HepG2 (cell line): Measurements from ENCODE around the gene ITPK1.

Experiments used
- CHD4 ChIP-seq: fragments of 200-600 bp; sonication (generic); IDR thresholded peaks from 2 replicates; pipeline ENCODE4 v1.7.0; 2017; ENCODE audit warnings: mild to moderate bottlenecking, low read length, borderline replicate concordance
- CTCF ChIP-seq: sonication (generic); formaldehyde crosslinking; IDR thresholded peaks from 2 replicates; pipeline ENCODE4 v1.5.0; 2020; ENCODE audit warnings: mild to moderate bottlenecking, missing genetic modification reagents, moderate library complexity
- KAT2B ChIP-seq: fragments of 150-350 bp; IDR thresholded peaks from 2 replicates; pipeline ENCODE4 v1.6.1; 2014; ENCODE audit warnings: low read depth, low read length, borderline replicate concordance
- KDM5B ChIP-seq: sonication (generic); formaldehyde crosslinking; IDR thresholded peaks from 2 replicates; pipeline ENCODE4 v1.4.0; 2020; ENCODE audit warnings: missing genetic modification reagents, mild to moderate bottlenecking, borderline replicate concordance
- MXD4 ChIP-seq: IDR thresholded peaks from 2 replicates; pipeline ENCODE4 v1.6.1; 2016; ENCODE audit warnings: mild to moderate bottlenecking, missing biosample characterization, missing genetic modification reagents
- PAXIP1 ChIP-seq: sonication (generic); formaldehyde crosslinking; conservative IDR thresholded peaks from 2 replicates; pipeline ENCODE4 v1.4.0; 2020; ENCODE audit warnings: mild to moderate bottlenecking, missing genetic modification reagents, moderate library complexity
- PHB2 ChIP-seq: fragments of 450-650 bp; IDR thresholded peaks from 2 replicates; pipeline ENCODE4 v1.6.1; 2018; ENCODE audit not compliant: partially characterized antibody
- POLR2AphosphoS2 ChIP-seq: IDR thresholded peaks from 2 replicates; pipeline ENCODE4 v1.6.1; 2011; ENCODE audit warnings: low read depth, low read length, improper control_type of control experiment
- PRMT3 ChIP-seq: sonication (generic); formaldehyde crosslinking; IDR thresholded peaks from 2 replicates; pipeline ENCODE4 v1.8.1; 2022; ENCODE audit warnings: low read depth, mild to moderate bottlenecking, moderate library complexity, missing genetic modification reagents, borderline replicate concordance
- SUZ12 ChIP-seq: fragments of 150-350 bp; IDR thresholded peaks from 2 replicates; pipeline ENCODE4 v1.6.1; 2014; ENCODE audit warnings: low read depth, low read length
- ZBTB4 ChIP-seq: sonication (generic); formaldehyde crosslinking; IDR thresholded peaks from 2 replicates; pipeline ENCODE4 v1.4.0; 2020; ENCODE audit warnings: missing genetic modification reagents, mild to moderate bottlenecking, borderline replicate concordance
- ZBTB46 ChIP-seq: sonication (generic); formaldehyde crosslinking; IDR thresholded peaks from 2 replicates; pipeline ENCODE4 v1.4.0; 2020; ENCODE audit warnings: mild to moderate bottlenecking, missing genetic modification reagents, borderline replicate concordance
- ZNF407 ChIP-seq: sonication (generic); formaldehyde crosslinking; IDR thresholded peaks from one replicate; pipeline ENCODE4 v1.5.1; 2020; ENCODE audit warnings: mild to moderate bottlenecking, missing genetic modification reagents; ENCODE audit errors: not compliant biosample characterization
- ZNF878 ChIP-seq: sonication (generic); formaldehyde crosslinking; IDR thresholded peaks from 2 replicates; pipeline ENCODE4 v1.8.1; 2023; ENCODE audit warnings: mild to moderate bottlenecking, missing genetic modification reagents, moderate library complexity

- TF ChIP-seq ZNF878 (CRISPR knock-in tag) (no peak), KDM5B (no peak), CHD4 (no peak), MXD4 (CRISPR knock-in tag) (no peak), PHB2 (no peak), POLR2AphosphoS2 (no peak), ZBTB46 (CRISPR knock-in tag) (no peak), SUZ12 (no peak), CTCF (CRISPR knock-in tag) (no peak), ZNF407 (CRISPR knock-in tag) (no peak), PAXIP1 (CRISPR knock-in tag) (no peak), PRMT3 (CRISPR knock-in tag) (no peak), ZBTB4 (CRISPR knock-in tag) (no peak), KAT2B (no peak)
These were observed 66.9 kb downstream of the ITPK1 start for GRCh38 chr14:93048843-93049242.
